Measurements from ENCODE around the gene DOK4. TPM values are rescaled to one million over a fixed set of nuclear protein-coding genes. Genes with fewer than 3 reads are reported as not detected.

The DOK4 gene
- total and polyA plus RNA-seq, 2 donors (not counting 1 experiment from before 2014, with no cell fraction given): 1.6 to 2.5 TPM

DNA sequence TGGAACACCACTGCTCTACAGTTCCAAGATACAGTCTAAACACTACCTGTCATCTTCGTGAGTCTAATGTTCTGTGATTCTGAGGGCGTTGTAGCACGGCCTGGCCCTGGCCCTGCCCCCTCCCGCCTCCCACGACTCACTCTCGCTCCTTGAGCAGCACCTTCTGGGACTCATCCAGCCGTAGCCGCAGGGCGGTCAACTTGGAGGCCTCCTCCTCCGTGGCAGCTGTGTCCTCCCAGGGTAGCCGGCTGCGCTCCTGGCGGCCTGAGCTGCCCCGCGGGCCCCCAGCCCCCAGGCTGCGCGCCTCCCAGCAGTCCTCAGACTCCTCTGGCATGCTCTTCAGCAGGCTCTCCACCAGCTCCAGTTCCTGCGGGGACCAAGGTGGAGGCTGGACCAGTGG lies 39.5 kb upstream of the DOK4 start:
- ATAC-seq (ENCODE audit: low read depth) (no peak), DNase-seq (no peak)
- H3K79me2 ChIP-seq (ENCODE audit: control insufficient read depth, insufficient read depth, low read length): peaks cover 35% of the 10 kb centered on the region
- peaks cover 0 to 4% (median 0%) of the 10 kb centered on the region in 3 donors for H3K9me3 ChIP-seq (ENCODE audit: control extremely low read depth in 1 of 3, control insufficient read depth in 2 of 3, insufficient read depth in 1 of 3, low read length in 2 of 3)
- peaks cover 36 to 57% of the 10 kb centered on the region in 2 donors for H3K4me1 ChIP-seq (ENCODE audit: control insufficient read depth in 2 of 2, insufficient read depth in 2 of 2, low read length in 2 of 2)
- no peak overlapping the region for H3K27ac Mint-ChIP-seq
- TF ChIP-seq EZH2 (IDR thresholded peaks at IDR 0.05; ENCODE audit: borderline replicate concordance, insufficient read depth, low read depth, low read length, poor library complexity, severe bottlenecking): no peak
- TF ChIP-seq, protein P1, sequence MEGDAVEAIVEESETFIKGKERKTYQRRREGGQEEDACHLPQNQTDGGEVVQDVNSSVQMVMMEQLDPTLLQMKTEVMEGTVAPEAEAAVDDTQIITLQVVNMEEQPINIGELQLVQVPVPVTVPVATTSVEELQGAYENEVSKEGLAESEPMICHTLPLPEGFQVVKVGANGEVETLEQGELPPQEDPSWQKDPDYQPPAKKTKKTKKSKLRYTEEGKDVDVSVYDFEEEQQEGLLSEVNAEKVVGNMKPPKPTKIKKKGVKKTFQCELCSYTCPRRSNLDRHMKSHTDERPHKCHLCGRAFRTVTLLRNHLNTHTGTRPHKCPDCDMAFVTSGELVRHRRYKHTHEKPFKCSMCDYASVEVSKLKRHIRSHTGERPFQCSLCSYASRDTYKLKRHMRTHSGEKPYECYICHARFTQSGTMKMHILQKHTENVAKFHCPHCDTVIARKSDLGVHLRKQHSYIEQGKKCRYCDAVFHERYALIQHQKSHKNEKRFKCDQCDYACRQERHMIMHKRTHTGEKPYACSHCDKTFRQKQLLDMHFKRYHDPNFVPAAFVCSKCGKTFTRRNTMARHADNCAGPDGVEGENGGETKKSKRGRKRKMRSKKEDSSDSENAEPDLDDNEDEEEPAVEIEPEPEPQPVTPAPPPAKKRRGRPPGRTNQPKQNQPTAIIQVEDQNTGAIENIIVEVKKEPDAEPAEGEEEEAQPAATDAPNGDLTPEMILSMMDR (IDR thresholded peaks at IDR 0.05): no peak
- no peak overlapping the region for H3K4me3 ChIP-seq (ENCODE audit: control extremely low read depth in 1 of 5, extremely low read depth in 1 of 5, insufficient read depth in 1 of 5, low read depth in 2 of 5, low read length in 4 of 5)
- no peak overlapping the region for H3K27ac ChIP-seq (ENCODE audit: low read length in 2 of 2)
- no peaks in the 10 kb centered on the region for H3K27me3 Mint-ChIP-seq
- no peaks in the 10 kb centered on the region for H3K27me3 ChIP-seq (replicated peaks in 1 of 4; ENCODE audit: control extremely low read depth in 1 of 4, control insufficient read depth in 3 of 4, insufficient read depth in 4 of 4, low read length in 3 of 4)
- CTCF ChIA-PET: interaction anchor here (1.0 to 4.1 kb wide), 5 partner anchors 11 to 109 kb away, joined by 3 to 15 read pairs (median 5); partner anchors contain the start of genes CCDC102A and POLR2C
- H3K9me3 Mint-ChIP-seq (ENCODE audit: insufficient read depth): no peaks in the 10 kb centered on the region
- H3K36me3 ChIP-seq (replicated peaks in 1 of 2; ENCODE audit: control extremely low read depth in 1 of 2, control insufficient read depth in 1 of 2, extremely low read depth in 1 of 2, insufficient read depth in 2 of 2, low read length in 1 of 2): peaks cover 0 to 10% of the 10 kb centered on the region in 2 experiments
- 96% methylated on average over 16 of the region's 18 CpGs for WGBS (ENCODE audit: insufficient coverage)
- intact Hi-C loops (cut with micrococcal nuclease): no loop called here
- H3K9ac ChIP-seq (ENCODE audit: low read length): no peak overlapping the region
- no peak overlapping the region for H3K4me3 Mint-ChIP-seq
- no peak overlapping the region for H2AFZ ChIP-seq (ENCODE audit: insufficient read depth, low read depth, low read length, poor library complexity, severe bottlenecking)
- H3K4me2 ChIP-seq (replicated peaks; ENCODE audit: low read depth, low read length, poor library complexity, severe bottlenecking): no peak overlapping the region
- H4K20me1 ChIP-seq (ENCODE audit: control insufficient read depth, insufficient read depth, low read length, poor library complexity, severe bottlenecking): no peaks in the 10 kb centered on the region
- POLR2A ChIA-PET: interaction anchor here (1.1 to 1.9 kb wide), 2 partner anchors 11 to 17 kb away, joined by 3 to 4 read pairs; partner anchors contain the start of genes ADGRG5 and CCDC102A
- H3K4me1 Mint-ChIP-seq: peaks cover 57% of the 10 kb centered on the region

DNA sequence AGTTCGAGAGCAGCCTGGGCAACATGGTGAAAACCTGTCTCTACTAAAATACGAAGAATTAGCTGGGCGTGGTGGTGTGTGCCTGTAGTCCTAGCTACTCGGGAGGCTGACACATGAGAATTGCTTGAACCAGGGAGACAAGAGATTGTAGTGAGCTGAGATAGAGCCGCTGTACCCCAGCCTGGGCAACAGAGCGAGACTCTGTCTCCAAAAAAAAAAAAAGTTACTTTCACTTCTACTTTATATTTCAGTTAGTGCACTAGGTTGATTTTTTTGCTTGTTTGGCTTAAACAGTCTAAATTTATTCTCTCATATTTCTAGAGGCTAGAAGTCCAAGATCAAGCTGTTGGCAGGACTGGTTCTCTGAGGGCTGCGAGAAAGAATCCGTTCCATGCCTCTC lies 36.7 kb upstream of the DOK4 start:
- DNase-seq: peak; percentile 64
- ATAC-seq (ENCODE audit: low read depth): peak; percentile 80

More for the DNA sequence above, 36.7 kb upstream of the DOK4 start:
- Mint-ChIP-seq H3K9me3 (ENCODE audit: insufficient read depth) (no peaks in the 10 kb centered on the region), H3K4me3 (peak overlapping the region; percentile 77), H3K27me3 (no peaks in the 10 kb centered on the region), H3K27ac (peak overlapping the region; percentile 91), H3K4me1 (peaks cover 44% of the 10 kb centered on the region)
- Histone ChIP-seq H2AFZ (ENCODE audit: insufficient read depth, low read depth, low read length, poor library complexity, severe bottlenecking) (peak overlapping the region; percentile 21), H3K9me3 (ENCODE audit: control extremely low read depth in 1 of 3, control insufficient read depth in 2 of 3, insufficient read depth in 1 of 3, low read length in 2 of 3) (peaks cover 0 to 4% (median 0%) of the 10 kb centered on the region in 3 donors), H3K36me3 (replicated peaks in 1 of 2; ENCODE audit: control extremely low read depth in 1 of 2, control insufficient read depth in 1 of 2, extremely low read depth in 1 of 2, insufficient read depth in 2 of 2, low read length in 1 of 2) (peaks cover 0 to 19% of the 10 kb centered on the region in 2 experiments), H3K9ac (ENCODE audit: low read length) (peak overlapping the region; percentile 30), H3K4me3 (ENCODE audit: control extremely low read depth in 1 of 5, extremely low read depth in 1 of 5, insufficient read depth in 1 of 5, low read depth in 2 of 5, low read length in 4 of 5) (peak overlapping the region in 4 of 5 experiments; percentile 23 to 54 (median 32)), H3K27ac (ENCODE audit: low read length in 2 of 2) (peak overlapping the region; percentile 55 to 57), H3K4me2 (replicated peaks; ENCODE audit: low read depth, low read length, poor library complexity, severe bottlenecking) (peak overlapping the region; percentile 69), H3K27me3 (replicated peaks in 1 of 4; ENCODE audit: control extremely low read depth in 1 of 4, control insufficient read depth in 3 of 4, insufficient read depth in 4 of 4, low read length in 3 of 4) (no peaks in the 10 kb centered on the region), H3K4me1 (ENCODE audit: control insufficient read depth in 2 of 2, insufficient read depth in 2 of 2, low read length in 2 of 2) (peaks cover 26 to 43% of the 10 kb centered on the region in 2 donors), H4K20me1 (ENCODE audit: control insufficient read depth, insufficient read depth, low read length, poor library complexity, severe bottlenecking) (no peaks in the 10 kb centered on the region), H3K79me2 (ENCODE audit: control insufficient read depth, insufficient read depth, low read length) (peaks cover 28% of the 10 kb centered on the region)
- WGBS (ENCODE audit: insufficient coverage): 66% methylated on average over 4 of the region's 8 CpGs
- no peak for TF ChIP-seq EZH2 (IDR thresholded peaks at IDR 0.05; ENCODE audit: borderline replicate concordance, insufficient read depth, low read depth, low read length, poor library complexity, severe bottlenecking)
- TF ChIP-seq, protein P1 (IDR thresholded peaks at IDR 0.05): no peak
- ChIA-PET POLR2A (interaction anchor here (0.6 to 1.3 kb wide), 7 partner anchors 8 to 222 kb away, joined by 3 to 5 read pairs (median 4); partner anchors contain the start of gene POLR2C), CTCF (interaction anchor here (0.7 to 7.8 kb wide), 14 partner anchors 10 to 720 kb away, joined by 4 to 111 read pairs (median 6); partner anchors contain the start of genes ADGRG5, CCDC102A and POLR2C)
- intact Hi-C loops (cut with micrococcal nuclease): loop anchor here (1.0 to 2.0 kb wide), 2 partner anchors 12 to 22 kb away; no protein-coding TSS in a partner anchor
